Measurements from ENCODE around the gene AIRE.
"Not testable (repeated sequence)": the region's sequence is repeated elsewhere in the genome, so short reads cannot be mapped to it uniquely, and the experiment has no call there.

Gene AIRE

DNA sequence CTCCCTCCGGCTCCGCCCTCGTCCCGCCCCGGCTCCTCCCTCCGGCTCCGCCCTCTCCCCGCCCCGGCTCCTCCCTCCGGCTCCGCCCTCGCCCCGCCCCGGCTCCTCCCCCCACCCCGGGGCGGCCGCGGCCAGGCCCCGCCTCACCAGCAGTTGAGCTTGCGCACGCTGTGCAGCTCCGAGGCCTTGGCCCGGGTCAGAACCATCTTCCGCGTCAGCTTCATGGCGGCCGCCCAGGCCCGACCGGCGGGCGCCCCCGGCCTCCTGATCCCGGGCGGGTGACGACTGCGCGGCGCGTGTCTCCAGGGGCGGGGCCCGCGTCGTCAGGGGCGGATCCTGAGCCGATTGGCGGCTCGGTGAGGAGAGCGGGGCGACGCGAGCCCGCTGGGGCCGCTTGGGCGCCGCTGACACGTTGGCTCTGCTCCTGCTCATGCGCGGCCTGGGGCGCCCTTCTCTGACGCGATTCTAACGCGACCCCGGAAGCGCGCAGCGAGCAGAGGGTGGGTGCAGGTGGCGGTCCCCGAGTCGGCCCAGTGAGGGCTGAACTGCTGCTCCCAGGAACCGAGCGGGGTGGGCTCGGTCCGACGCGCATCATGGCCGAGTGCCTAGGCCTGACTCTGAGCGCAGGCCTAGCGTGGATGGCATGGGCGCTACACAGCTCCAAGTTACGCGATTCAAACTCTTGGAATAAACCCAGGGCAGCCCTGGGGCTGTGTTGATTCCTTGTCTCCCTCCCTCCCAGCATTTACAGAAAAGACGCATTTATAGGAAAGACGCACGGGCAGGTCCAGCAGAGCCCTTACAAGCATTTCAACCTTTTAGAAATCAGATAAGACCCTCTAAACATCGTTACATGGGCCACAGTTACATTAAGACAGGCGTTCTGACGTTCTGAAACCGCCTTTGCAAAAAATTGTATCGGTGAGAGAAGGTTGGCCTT lies 53.6 kb downstream of the AIRE start, which contains the start of gene CFAP410:
TSS of gene CFAP410 (minus strand) at position 420 of the 940 bp plus-strand sequence. CDS start at position 224, 196 bp downstream.
- peak; percentile 88 for DNase-seq

DNA sequence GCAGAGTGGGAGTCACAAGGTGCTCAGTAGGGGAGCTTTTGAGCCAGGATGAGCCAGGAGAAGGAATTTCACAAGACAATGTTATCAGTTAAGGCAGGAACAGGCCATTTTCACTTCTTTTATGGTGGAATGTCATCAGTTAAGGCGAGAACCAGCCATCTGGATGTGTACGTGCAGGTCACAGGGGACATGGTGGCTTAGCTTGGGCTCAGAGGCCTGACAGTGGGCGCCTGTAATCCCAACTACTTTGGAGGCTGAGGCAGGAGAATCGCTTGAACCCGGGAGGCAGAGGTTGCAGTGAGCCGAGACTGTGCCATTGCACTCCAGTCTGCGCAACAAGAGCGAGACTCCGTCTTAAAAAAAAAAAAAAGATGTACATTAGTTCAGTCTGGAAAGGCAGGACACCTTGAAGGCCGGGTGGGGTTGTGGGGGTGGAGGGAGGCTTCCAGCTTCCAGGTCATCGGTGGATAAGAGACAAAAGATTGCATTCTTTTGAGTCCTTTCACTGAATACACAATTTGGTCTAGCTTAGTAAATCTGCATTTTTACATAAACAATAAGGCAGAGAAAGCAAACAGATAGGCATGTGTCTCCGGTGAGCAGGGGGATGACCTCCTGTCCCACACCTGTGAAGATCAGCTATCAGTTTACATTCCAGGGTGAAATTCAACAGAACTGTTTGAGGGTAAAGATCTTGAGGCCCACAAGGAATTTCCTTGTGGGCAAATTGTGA lies 56.2 kb downstream of the AIRE start:
- DNase-seq, result not testable (repeated sequence)

- not testable (repeated sequence) for DNase-seq
These were observed 57.3 kb downstream of the AIRE start for GRCh38 chr21:44342981-44343380.

- DNase-seq, result no peak
These were observed 59.0 kb downstream of the AIRE start for GRCh38 chr21:44344541-44345183.

GRCh38 chr21:44345495-44345894 lies 59.8 kb downstream of the AIRE start:
- DNase-seq, result no peak

GRCh38 chr21:44347911-44348451 lies 62.3 kb downstream of the AIRE start:
- DNase-seq, result no peak
